Placental pericyte (primary cell): Measurements from ENCODE around the gene CUEDC2. TPM values are rescaled to one million over a fixed set of nuclear protein-coding genes. Genes with fewer than 3 reads are reported as not detected.

ENCODE experiments used
- small RNA-seq: library from RNA; depleted of rRNA; stranded (forward); fragments of <200 nt; gene quantifications from one replicate; pipeline ENCODE3, GENCODE V24; 2012; ENCODE audit warnings: low replicate concordance
- total RNA-seq: library from RNA; depleted of rRNA; stranded (reverse); fragments of >200 nt; gene quantifications from 2 replicates; pipeline ENCODE4 v1.2.3, GENCODE V29; 2012

Gene CUEDC2, protein sequence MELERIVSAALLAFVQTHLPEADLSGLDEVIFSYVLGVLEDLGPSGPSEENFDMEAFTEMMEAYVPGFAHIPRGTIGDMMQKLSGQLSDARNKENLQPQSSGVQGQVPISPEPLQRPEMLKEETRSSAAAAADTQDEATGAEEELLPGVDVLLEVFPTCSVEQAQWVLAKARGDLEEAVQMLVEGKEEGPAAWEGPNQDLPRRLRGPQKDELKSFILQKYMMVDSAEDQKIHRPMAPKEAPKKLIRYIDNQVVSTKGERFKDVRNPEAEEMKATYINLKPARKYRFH
- 26.9 and 51.2 TPM in 2 replicates for total RNA-seq

DNA sequence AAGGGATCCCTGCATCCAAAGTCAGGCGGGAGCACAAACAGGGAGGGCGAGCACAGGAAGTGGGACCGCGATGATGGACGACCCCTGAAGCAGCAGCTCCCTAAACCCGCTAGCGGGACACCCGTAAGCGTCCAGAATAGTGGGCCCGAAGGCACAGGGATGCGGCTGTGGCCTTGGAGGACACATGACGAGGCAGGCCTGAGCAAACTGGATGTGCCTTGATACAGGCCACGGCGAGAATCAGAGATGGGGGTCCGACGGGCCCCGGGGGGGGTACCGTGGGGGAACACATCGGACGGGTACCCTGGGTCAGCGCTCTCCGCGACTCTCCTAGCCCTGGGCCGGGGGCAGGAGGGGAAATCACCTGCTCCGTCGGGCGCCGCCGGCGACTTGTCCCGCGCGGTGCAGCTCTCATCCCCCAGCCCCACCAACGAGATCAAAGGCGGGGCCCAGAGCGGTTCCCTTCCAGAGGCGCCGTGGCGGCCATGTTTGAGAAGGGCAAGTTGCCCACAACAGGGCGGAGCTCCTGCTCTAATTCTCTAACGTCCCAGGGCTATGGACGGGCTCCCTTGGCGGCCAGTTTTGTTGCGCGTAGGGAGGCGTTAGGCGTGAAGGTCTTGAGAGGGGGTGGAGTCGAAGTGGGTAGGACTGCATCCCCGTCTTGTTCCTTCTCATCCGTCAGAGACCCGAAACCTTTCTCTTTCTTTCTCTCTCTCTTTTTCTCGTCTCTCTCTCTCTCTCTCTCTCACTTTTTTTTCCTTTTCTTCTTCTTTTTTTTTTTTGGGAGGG, at the start of gene CUEDC2:
Gene CUEDC2, minus strand, starts transcription at position 413 of the 789 bp plus-strand sequence. CDS start 7,386 bp downstream, outside the sequence.

DNA sequence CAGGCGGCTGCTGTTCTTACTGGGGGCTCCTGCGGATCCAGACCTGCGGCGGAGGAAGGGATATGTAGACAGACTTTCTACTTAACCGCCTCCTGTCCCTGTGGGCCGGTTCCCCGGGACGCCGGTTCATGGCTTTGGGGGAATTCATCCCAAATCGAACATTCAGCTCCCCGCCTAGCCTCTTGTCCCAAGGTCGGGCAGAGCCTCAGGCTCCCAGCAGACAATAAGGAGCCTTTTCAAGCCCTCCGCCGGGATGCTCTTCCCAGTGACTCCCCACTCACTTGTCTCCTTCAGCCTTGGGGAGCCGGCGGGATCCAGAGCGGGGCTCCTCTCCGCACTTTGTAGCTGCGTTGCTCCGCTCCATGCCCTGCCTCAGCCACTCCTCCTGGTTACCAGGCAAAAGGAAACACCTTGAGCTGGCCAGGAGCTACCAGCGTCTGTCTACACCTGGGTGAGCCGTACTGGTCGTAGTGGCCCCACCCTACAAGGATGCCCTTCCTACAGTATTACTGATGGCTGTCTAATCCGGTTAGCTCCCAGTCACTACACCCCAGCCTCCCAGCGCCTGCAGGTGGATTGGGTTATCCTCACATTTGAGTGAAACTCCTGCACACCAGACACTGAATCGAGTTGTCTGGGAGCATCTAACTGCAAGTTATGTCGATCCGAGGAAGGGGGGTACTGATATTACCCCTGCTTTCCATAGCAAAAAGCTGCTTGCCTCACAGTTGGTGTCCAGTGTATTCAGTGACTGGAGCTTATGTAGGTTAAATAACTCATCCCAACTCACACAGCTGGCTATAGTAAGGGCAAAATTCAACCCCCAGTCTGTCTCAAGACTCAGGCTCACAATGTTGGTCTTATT, 19.0 kb upstream of the CUEDC2 start, which contains the start of gene C10orf95:
Gene C10orf95, minus strand, starts transcription at position 439 of the 865 bp plus-strand sequence. CDS start 450 bp downstream, outside the sequence.

DNA sequence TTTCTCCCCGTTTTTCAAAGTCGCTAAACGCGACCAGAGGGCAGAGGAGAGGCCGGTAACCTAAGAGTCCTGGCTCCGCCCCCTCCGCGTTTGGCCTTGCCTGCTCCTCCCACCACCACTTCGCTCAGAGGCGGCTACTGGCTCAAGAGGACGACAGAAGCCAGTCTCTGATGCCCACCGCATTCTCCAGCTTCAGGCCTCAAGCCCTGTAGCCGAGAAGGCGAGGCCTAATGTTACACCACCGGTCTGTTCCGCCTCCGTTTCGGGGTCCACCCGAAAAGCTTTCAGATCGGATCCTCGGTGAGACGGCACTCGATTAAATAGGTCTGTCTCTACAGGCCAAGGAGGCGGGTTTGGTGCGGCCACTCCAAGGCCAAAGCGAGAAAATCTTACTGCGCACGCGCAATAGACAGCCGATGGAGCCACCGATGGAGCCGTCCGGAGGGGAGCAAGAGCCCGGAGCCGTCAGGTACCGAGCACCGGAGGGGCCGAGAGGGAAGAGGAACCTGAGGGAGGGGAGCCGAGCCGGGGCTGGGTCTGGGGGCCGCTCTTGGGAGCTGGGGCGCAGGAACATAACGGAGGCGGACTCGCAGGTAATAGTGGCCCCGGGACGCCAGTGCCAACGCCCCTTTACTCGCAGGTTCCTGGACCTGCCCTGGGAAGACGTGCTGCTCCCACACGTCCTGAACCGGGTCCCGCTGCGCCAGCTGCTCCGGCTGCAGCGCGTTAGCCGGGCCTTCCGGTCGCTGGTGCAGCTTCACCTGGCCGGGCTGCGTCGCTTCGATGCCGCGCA, 11.5 kb downstream of the CUEDC2 start, which contains the start of gene FBXL15:
Gene FBXL15, plus strand, starts transcription at position 123 of the 793 bp plus-strand sequence. Its CDS starts 294 bp downstream, at position 417.

DNA sequence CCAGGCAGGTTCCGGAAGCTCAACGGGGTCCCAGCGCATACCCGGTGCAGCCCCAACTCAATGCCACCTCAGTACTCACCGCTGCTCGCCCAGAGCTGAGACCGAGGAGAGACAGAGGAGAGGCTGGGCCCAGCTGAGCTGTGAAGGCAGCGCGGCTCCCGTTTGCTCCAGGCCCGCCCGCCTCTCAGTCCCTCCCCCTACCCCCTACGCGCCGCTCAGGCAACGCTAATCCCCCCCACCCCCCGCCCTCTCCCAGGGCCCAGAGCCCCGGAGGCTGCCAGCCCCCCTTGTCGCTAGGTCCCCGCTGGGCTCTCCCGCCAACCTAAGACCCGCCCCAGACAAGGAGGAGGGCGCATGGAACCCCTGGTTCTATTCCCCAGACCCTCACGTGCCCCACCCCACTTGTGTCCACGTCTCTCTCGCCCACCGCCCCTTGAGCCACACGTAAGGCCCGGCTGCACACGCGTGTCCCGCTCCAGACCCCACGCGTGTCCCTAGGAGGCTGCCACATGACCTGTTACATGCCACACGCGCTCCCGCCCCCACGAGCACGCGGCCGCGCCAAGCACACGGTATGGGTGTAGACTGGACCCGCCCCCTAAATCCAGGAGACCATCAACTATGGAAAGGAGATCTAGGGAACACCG, 13.6 kb downstream of the CUEDC2 start, which contains the start of gene PSD:
Gene PSD, minus strand, starts transcription at position 164 of the 647 bp plus-strand sequence. CDS start 1,747 bp downstream, outside the sequence.

DNA sequence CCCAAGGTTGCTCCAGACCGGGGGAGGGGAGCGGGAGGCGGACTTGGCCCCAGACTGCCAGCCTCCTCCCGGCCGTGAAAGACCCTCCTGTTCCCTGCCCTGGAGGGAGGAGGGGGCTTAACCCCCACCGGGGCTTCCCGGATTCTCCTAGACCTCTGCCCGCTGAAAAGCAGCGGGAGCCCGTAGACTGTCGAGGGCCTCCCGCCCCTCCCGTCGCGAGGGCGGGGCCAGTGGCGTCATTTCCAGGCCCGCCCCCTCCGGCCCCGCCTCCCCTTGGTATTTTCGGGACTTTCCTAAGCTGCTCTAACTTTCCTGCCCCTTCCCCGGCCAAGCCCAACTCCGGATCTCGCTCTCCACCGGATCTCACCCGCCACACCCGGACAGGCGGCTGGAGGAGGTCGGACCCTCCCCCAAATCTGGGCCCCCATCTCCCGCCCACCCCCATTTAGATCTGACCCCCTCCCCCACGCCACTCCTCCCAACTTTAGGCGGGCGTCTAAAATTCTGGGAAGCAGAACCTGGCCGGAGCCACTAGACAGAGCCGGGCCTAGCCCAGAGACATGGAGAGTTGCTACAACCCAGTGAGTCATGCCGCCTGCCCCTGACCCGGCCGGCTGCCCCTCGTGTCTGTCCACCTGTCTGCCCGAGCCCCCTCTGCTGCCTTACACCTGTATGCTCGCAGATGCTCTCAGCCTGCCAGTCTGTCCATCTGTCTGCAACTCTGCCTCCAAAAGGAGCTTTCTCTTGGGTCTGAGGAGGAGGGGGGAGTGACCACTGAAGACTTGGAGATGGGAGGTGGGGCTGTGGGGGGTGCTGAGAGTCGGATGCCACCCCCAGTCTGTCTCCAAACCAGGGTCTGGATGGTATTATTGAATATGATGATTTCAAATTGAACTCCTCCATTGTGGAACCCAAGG, 36.7 kb downstream of the CUEDC2 start, which contains the start of gene NFKB2:
Gene NFKB2, plus strand, starts transcription at position 306 of the 917 bp plus-strand sequence. Its CDS starts 255 bp downstream, at position 561.

Small RNAs within 50 kb of the gene (small RNA-seq; reads per million reads assigned to genes)
- 33.8 reads per million, percentile 97 among the genes with 10 or more reads in this experiment for gene MIR146B

Other genes starting within 250 kb of the CUEDC2 start
- 0.66 and 0.72 TPM in 2 replicates for gene ELOVL3, start 206.3 kb downstream of the CUEDC2 start, total RNA-seq
- gene PITX3, start 191.1 kb downstream of the CUEDC2 start, total RNA-seq, result not detected in 2 replicates
- 46.0 and 74.6 TPM in 2 replicates for gene GBF1, start 187.0 kb downstream of the CUEDC2 start, total RNA-seq
- 30.4 and 45.1 TPM in 2 replicates for gene NFKB2, start 36.9 kb downstream of the CUEDC2 start, total RNA-seq
- gene PSD, start 13.8 kb downstream of the CUEDC2 start, total RNA-seq, result 1.1 and 2.3 TPM in 2 replicates
- gene FBXL15, start 11.7 kb downstream of the CUEDC2 start, total RNA-seq, result 5.7 and 15.8 TPM in 2 replicates
- not detected in 2 replicates for gene C10orf95, start 19.0 kb upstream of the CUEDC2 start, total RNA-seq
- gene ACTR1A, start 70.1 kb upstream of the CUEDC2 start, total RNA-seq, result 126 and 187 TPM in 2 replicates
- 3.9 and 5.0 TPM in 2 replicates for gene SUFU, start 71.4 kb upstream of the CUEDC2 start, total RNA-seq
- 177 and 323 TPM in 2 replicates for gene TRIM8, start 211.9 kb upstream of the CUEDC2 start, total RNA-seq